Neural progenitor cell (in vitro differentiated cells): ENCODE measurements around the gene RORB. TPM values are rescaled to one million over a fixed set of nuclear protein-coding genes. Genes with fewer than 3 reads are reported as not detected.
A peak's percentile ranks its signal among the peaks of the same experiment; 100 is the strongest.

Experiments
- DNase-seq: peaks from one replicate; pipeline ENCODE4 v3.0.0-alpha.2; 2016; ENCODE audit warnings: low spot score
- H2AFZ ChIP-seq: fragments of 200-600 bp; sonication (generic); replicated peaks from 2 replicates; pipeline ENCODE4 v1.6.1; 2016; ENCODE audit warnings: antibody characterized with exemption
- H3F3A ChIP-seq: fragments of 200-600 bp; sonication (generic); 2 replicates; pipeline ENCODE4 v1.6.1; 2016; ENCODE audit warnings: antibody characterized with exemption, low read depth
- H3K27ac ChIP-seq: fragments of 200-600 bp; sonication (generic); 2 replicates; pipeline ENCODE4 v1.5.1; 2016; ENCODE audit warnings: mild to moderate bottlenecking
- H3K27me3 ChIP-seq: fragments of 200-600 bp; sonication (generic); 2 replicates; pipeline ENCODE4 v1.6.1; 2016; ENCODE audit warnings: mild to moderate bottlenecking, moderate library complexity
- H3K36me3 ChIP-seq: fragments of 200-600 bp; sonication (generic); 2 replicates; pipeline ENCODE4 v1.5.1; 2016
- H3K4me1 ChIP-seq: fragments of 200-600 bp; sonication (generic); 2 replicates; pipeline ENCODE4 v1.6.1; 2016; ENCODE audit warnings: mixed run types
- H3K4me2 ChIP-seq: fragments of 200-600 bp; sonication (generic); 2 replicates; pipeline ENCODE4 v1.6.1; 2016
- H3K4me3 ChIP-seq: fragments of 200-600 bp; sonication (generic); 2 replicates; pipeline ENCODE4 v1.5.1; 2016
- H3K79me2 ChIP-seq: fragments of 200-600 bp; sonication (generic); 2 replicates; pipeline ENCODE4 v1.6.1; 2016; ENCODE audit warnings: low read depth
- H3K9ac ChIP-seq: fragments of 200-600 bp; sonication (generic); 2 replicates; pipeline ENCODE4 v1.6.1; 2016
- H3K9me3 ChIP-seq: fragments of 200-600 bp; sonication (generic); 2 replicates; pipeline ENCODE4 v1.5.1; 2016; ENCODE audit warnings: low read depth
- H4K20me1 ChIP-seq: fragments of 200-600 bp; sonication (generic); 2 replicates; pipeline ENCODE4 v1.6.1; 2016; ENCODE audit warnings: low read depth
- H3K27ac Mint-ChIP-seq: 3 replicates; pipeline ENCODE4 v1.8.0; 2021; ENCODE audit warnings: mixed read lengths
- H3K27me3 Mint-ChIP-seq: 2 replicates; pipeline ENCODE4 v1.8.0; 2022; ENCODE audit warnings: low read depth, mild to moderate bottlenecking, inconsistent platforms, moderate library complexity, mixed read lengths; ENCODE audit not compliant: insufficient read depth
- H3K36me3 Mint-ChIP-seq: 3 replicates; pipeline ENCODE4 v1.8.0; 2021; ENCODE audit warnings: mixed read lengths
- H3K4me1 Mint-ChIP-seq: 3 replicates; pipeline ENCODE4 v1.8.0; 2021; ENCODE audit warnings: mixed read lengths
- H3K4me3 Mint-ChIP-seq: 3 replicates; pipeline ENCODE4 v1.8.0; 2021; ENCODE audit warnings: mild to moderate bottlenecking, moderate library complexity, mixed read lengths
- H3K9me3 Mint-ChIP-seq: 3 replicates; pipeline ENCODE4 v1.8.0; 2020; ENCODE audit warnings: mixed read lengths
- CTCF ChIP-seq: fragments of 200-600 bp; sonication (generic); IDR thresholded peaks from 2 replicates; pipeline ENCODE4 v1.5.1; 2017; ENCODE audit warnings: antibody characterized with exemption, mild to moderate bottlenecking
- EZH2 ChIP-seq: fragments of 200-600 bp; sonication (generic); IDR thresholded peaks from 2 replicates; pipeline ENCODE4 v1.6.1; 2017; ENCODE audit warnings: antibody characterized with exemption, mild to moderate bottlenecking, moderate library complexity
- EZH2phosphoT487 ChIP-seq: fragments of 200-600 bp; sonication (generic); IDR thresholded peaks from 2 replicates; pipeline ENCODE4 v1.6.1; 2017; ENCODE audit warnings: antibody characterized with exemption
- total RNA-seq: library from RNA; depleted of rRNA; stranded (reverse); fragments of >200 nt; gene quantifications from 2 replicates; pipeline ENCODE4 v1.2.3, GENCODE V29; 2015; ENCODE audit warnings: low replicate concordance

RORB gene
- total RNA-seq, 1 donor from 2014 or later: 4.2 TPM

- Histone ChIP-seq H3K4me1 (peaks cover 6% of the 10 kb centered on the region), H3K79me2 (no peaks in the 10 kb centered on the region), H2AFZ (peak overlapping the region; percentile 98), H4K20me1 (peaks cover 8% of the 10 kb centered on the region), H3K4me2 (peak overlapping the region; percentile 79), H3F3A (peaks cover 12% of the 10 kb centered on the region), H3K9ac (no peak overlapping the region), H3K27ac (no peak overlapping the region), H3K9me3 (no peaks in the 10 kb centered on the region), H3K36me3 (no peaks in the 10 kb centered on the region), H3K4me3 (peak overlapping the region; percentile 71), H3K27me3 (peaks cover 81% of the 10 kb centered on the region)
- peaks cover 2% of the 10 kb centered on the region for H3K9me3 Mint-ChIP-seq
- no peaks in the 10 kb centered on the region for H3K36me3 Mint-ChIP-seq
- peaks cover 33% of the 10 kb centered on the region for H3K27me3 Mint-ChIP-seq
- H3K4me1 Mint-ChIP-seq: peaks cover 20% of the 10 kb centered on the region
- TF ChIP-seq CTCF (no peak), EZH2phosphoT487 (no peak), EZH2 (no peak)
- no peak overlapping the region for H3K27ac Mint-ChIP-seq
- peak overlapping the region; percentile 93 for H3K4me3 Mint-ChIP-seq
- peak; percentile 21 for DNase-seq
Measured at GRCh38 chr9:74499111-74499601, 2.0 kb downstream of the RORB start.

- Histone ChIP-seq H3F3A (peaks cover 12% of the 10 kb centered on the region), H3K36me3 (no peaks in the 10 kb centered on the region), H2AFZ (no peak overlapping the region), H4K20me1 (peaks cover 8% of the 10 kb centered on the region), H3K9ac (no peak overlapping the region), H3K27ac (no peak overlapping the region), H3K79me2 (no peaks in the 10 kb centered on the region), H3K4me2 (peak overlapping the region; percentile 79), H3K9me3 (no peaks in the 10 kb centered on the region), H3K4me1 (peaks cover 6% of the 10 kb centered on the region), H3K27me3 (peaks cover 81% of the 10 kb centered on the region), H3K4me3 (peak overlapping the region; percentile 71)
- DNase-seq: peak; percentile 38
- TF ChIP-seq EZH2phosphoT487 (no peak), EZH2 (peak; percentile 35), CTCF (peak; percentile 16)
- no peak overlapping the region for H3K27ac Mint-ChIP-seq
- H3K4me1 Mint-ChIP-seq: peaks cover 20% of the 10 kb centered on the region
- H3K36me3 Mint-ChIP-seq: no peaks in the 10 kb centered on the region
- H3K9me3 Mint-ChIP-seq: peaks cover 2% of the 10 kb centered on the region
- H3K27me3 Mint-ChIP-seq: peaks cover 33% of the 10 kb centered on the region
- H3K4me3 Mint-ChIP-seq: peak overlapping the region; percentile 93
Measured at GRCh38 chr9:74499770-74500583, 2.8 kb downstream of the RORB start.

GRCh38 chr9:74500584-74500924, 3.4 kb downstream of the RORB start:
- peak; percentile 18 for TF ChIP-seq EZH2
- no peak for TF ChIP-seq EZH2phosphoT487
- no peak for TF ChIP-seq CTCF
- no peaks in the 10 kb centered on the region for H3K36me3 ChIP-seq
- H4K20me1 ChIP-seq: peaks cover 8% of the 10 kb centered on the region
- DNase-seq: peak; percentile 52
- no peak overlapping the region for H3K27ac ChIP-seq
- H3K36me3 Mint-ChIP-seq: no peaks in the 10 kb centered on the region
- peaks cover 79% of the 10 kb centered on the region for H3K27me3 ChIP-seq
- no peak overlapping the region for H3K9ac ChIP-seq
- peaks cover 12% of the 10 kb centered on the region for H3F3A ChIP-seq
- peaks cover 20% of the 10 kb centered on the region for H3K4me1 Mint-ChIP-seq
- peak overlapping the region; percentile 79 for H3K4me2 ChIP-seq
- H3K27me3 Mint-ChIP-seq: peaks cover 33% of the 10 kb centered on the region
- no peak overlapping the region for H3K27ac Mint-ChIP-seq
- peaks cover 6% of the 10 kb centered on the region for H3K4me1 ChIP-seq
- H3K4me3 Mint-ChIP-seq: peak overlapping the region; percentile 93
- H3K79me2 ChIP-seq: no peaks in the 10 kb centered on the region
- peak overlapping the region; percentile 71 for H3K4me3 ChIP-seq
- no peaks in the 10 kb centered on the region for H3K9me3 ChIP-seq
- H2AFZ ChIP-seq: peak overlapping the region; percentile 18
- H3K9me3 Mint-ChIP-seq: peaks cover 2% of the 10 kb centered on the region
